HG02610 (cell line): Measurements from ENCODE around the gene FTSJ3.
"Not testable (repeated sequence)": the region's sequence is repeated elsewhere in the genome, so short reads cannot be mapped to it uniquely, and the experiment has no call there.

Experiments
- ATAC-seq: cut with Tn5 transposase; IDR thresholded peaks from one replicate; pipeline ENCODE4 v1.9.1; 2021; ENCODE audit warnings: mild to moderate bottlenecking, moderate library complexity; ENCODE audit not compliant: unreplicated experiment

Gene FTSJ3

DNA sequence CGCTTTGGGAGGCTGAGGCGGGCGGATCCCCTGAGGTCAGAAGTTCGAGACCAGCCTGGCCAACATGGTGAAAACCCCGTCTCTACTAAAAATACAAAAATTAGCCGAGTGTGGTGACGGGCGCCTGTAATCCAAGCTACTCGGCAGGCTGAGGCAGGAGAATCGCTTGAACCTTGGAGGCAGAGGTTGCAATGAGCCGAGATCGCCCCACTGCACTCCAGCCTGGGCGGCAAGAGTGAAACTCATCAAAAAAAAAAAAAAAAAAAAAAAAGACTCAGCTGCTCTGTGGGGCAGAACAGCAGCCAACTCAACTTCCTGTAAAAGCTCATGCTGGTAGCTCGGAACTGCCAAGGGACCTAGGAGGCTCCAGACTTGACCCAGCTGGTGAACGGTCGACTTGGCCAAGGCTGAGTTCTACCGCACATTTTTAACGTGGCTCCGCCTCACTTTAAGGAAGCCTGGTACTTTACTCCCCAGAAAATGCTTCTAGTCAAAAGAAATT lies 16.0 kb upstream of the FTSJ3 start:
- ATAC-seq = not testable (repeated sequence)

GRCh38 chr17:63842540-63843386 lies 15.3 kb upstream of the FTSJ3 start, which contains the start of gene SMARCD2:
TSS of gene SMARCD2 (minus strand) at chr17:63842685. CDS start at chr17:63842674, 11 bp downstream.
- ATAC-seq = peak; percentile 79

DNA sequence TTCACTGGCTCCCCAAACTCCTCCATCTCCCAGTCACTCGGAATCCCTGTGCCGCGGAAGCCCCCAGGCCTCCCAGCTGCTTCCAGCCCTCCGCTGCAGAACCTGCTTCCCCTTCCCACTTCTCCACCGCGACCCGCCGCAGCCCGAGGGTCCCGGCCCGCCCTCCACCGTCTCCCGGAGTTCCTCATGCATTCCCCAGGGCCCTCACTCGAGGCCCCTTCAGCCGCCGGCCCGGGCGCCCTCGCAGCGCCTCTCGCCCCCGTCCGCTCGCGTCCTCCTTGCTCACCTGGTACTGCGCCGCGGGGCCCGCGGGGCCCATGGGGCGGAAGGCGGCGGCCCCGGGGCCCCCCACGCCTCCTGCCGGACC lies 14.7 kb upstream of the FTSJ3 start:
- ATAC-seq = peak; percentile 23

GRCh38 chr17:63841350-63842172 lies 14.1 kb upstream of the FTSJ3 start:
- no peak for ATAC-seq

DNA sequence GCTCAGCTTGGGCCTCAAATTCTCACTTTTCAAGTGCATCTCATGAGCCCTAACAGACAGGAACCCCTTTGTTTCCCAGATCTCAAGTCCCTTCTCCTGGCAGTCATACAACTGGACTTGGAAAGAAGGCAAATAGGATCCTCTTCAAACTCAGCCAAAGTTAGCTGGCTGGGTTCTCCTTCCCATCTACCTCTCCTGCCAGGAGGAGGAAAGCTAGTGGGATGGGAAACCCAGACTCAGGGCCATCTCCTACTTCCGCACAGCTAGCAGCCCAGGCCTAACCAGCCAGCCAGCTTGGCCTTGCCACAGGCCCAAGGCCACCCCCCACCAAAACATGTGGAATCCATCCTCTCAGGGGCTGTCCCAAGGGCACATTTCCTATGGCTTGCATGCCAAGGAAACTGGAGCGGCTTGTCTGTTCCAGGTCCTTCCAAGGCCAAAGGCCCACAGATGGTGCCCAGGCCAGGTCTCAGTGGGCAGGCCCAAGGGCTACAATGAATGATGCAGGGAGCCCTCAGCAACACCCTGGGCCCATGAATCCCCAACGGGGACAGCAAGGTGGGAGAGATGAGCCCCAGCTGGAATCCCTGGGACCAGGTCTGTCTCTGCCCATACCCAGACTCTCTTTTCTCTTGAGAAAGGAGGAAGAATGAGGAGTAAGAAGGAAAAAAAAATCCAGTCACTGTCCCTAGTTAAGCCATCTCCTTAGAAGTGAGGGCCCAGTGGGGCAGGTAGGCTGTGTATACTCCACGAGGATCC lies 13.3 kb upstream of the FTSJ3 start:
- ATAC-seq = no peak

DNA sequence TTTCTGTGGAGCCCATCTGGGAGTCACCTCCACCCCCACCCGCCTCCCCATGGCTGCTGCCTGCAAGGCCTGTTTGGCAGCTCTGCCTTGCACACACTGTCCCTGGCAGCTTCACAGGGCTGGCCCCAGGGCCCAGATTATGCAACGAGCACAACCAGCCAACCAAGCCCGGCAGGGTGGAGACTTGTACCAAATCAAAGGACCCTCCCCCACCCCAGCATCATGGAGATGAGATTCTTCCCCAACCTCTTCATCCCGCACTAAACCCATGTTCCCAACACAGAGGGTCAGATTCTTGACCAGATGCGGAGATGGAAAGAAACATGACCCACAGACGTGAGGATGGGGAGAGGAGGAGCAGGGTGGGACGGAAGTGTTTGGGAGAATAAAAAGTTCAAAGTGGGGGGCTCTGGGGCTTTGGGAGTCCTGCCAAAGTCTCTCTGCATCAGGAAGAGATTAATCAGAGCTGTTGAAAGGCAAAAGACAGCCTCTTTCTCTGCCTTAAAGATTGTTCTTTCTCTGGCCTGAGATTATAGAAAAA lies 11.2 kb upstream of the FTSJ3 start:
- ATAC-seq = no peak

DNA sequence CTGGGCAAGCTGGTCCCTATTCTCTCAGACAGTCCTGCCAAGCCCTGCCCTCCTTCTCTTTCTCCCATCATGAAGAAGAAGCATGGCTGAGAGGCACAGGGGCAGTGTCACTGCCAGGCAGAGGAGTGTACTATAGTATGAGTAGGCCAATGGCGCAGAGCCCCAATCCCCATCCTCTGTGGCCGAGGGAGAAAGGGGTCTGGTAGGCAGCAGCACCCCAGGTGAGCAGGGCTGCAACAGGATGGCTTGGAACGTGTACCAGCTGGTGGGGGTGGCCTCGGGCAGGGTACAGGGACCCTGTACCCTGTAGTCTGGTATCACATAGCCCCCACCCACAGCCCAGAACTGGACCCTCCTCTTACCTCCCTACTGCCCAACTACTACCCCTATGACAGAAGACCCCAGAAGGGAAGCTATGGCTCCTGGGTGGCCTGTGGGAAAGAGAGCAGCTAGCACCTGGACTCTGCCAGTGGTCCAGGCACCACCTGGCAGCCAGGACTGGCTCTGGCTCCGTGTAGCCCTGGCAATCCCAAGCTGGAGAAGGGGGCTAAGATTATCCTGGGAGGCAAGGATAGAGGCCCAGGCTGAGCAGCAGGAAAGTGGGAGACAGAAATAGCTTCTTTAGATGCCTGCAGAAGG lies 10.6 kb upstream of the FTSJ3 start:
- ATAC-seq = no peak

- no peak for ATAC-seq
Measured at GRCh38 chr17:63837480-63837879, 10.0 kb upstream of the FTSJ3 start.

GRCh38 chr17:63836811-63837210 lies 9.3 kb upstream of the FTSJ3 start:
- ATAC-seq = no peak

DNA sequence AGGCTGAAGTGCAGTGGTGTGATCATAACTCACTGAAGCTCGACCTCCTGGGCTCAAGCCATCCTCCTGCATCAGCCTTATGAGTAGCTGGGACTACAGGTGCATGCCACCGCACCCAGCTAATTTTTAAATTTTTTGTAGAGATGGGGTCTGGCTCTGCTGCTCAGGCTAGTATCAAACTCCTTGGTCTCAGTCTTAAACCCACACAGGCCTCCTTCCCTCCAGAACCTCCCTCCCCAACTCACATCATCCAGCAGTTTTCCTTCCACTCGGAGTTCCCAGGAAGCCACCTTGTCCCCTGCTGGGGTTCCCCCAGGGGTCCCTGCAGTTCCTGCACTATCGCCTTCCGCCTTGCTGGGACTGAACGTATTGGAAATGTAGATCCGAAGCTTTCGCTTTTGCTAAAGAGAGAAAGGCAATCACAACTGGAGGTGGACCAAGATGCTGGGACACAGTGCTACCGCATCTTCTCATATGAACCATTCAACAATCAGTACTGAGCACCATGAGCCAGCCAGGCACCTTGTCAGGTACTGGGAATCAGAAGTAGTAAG lies 7.8 kb upstream of the FTSJ3 start:
- no peak for ATAC-seq

- peak; percentile 59 for ATAC-seq
Measured at GRCh38 chr17:63834431-63835166, 7.1 kb upstream of the FTSJ3 start.

GRCh38 chr17:63833741-63834373 lies 6.4 kb upstream of the FTSJ3 start:
- ATAC-seq = no peak

DNA sequence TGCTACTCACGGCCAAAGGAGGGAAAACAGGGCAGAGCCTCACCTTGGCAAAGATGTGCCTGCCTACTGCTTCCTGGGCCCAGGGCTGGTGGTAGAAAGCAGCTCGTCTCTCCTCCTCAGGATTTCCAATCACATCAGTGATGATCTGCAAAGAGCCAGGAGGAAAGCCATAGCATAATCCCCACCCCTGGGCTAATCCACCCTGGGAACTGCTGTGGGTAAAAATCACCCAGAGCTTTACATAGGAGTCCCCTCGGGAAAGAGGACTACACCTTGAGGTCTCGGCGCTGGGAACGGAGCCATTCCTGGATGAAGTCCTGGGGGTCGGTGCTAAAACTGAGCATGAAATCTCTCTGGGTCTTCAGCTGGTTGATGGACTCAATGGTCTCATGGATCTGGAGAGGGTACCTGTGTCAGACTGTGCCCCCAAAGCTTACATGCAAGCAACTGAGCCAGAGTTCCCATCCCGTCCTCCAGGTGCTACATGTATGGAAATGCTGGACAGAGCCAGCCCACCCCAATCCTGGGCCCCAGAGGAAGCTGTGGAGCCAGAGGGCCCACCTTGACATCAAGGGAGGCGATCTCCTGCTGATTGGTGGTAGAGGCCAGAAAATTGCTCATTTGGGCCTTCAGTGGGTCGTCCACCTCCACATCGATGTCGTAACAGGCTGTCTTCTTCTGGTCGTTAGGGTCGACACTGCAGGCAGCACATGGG lies 5.7 kb upstream of the FTSJ3 start:
- ATAC-seq = no peak

DNA sequence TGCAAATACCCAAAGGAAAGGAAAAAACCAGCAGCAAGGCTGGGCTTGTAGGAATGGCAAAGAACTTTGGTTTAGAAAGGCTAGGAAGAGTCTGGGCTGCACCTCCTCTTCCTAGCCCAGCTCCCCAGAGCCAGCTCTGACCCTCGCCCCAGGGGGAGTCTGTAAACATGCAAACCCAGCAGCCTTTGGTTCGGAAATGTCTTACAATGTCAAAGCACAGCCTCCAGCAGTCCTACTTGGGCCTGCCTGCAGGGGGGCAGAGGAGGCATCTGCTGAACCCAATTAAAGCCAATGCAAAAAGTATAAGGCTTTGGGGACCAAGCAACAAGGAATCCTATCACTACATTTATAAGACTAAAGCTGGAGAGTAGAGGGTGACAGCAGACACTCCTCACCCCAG lies 5.0 kb upstream of the FTSJ3 start:
- no peak for ATAC-seq

DNA sequence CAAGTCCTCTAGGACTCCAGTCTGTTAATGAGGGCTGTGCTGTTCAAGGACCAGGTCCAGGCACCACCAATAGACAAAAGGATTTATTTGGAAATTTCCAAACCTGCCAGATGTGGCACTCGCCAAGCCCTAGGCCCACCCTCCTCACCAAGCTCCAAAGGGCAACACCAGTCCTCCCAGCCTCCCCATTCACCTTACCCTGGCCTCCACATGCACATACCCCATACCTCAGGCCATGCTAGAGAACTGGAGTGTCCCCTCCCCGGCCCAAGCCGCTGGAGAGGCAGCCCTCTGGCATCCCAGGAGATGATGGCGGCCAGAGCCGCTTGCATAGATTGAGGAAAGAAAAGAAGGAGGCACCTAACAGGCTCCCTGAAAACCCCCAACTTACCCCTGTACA lies 4.6 kb upstream of the FTSJ3 start:
- ATAC-seq = no peak

- no peak for ATAC-seq
Measured at GRCh38 chr17:63831505-63831904, 4.0 kb upstream of the FTSJ3 start.

- ATAC-seq = no peak
Measured at GRCh38 chr17:63830904-63831491, 3.5 kb upstream of the FTSJ3 start.

DNA sequence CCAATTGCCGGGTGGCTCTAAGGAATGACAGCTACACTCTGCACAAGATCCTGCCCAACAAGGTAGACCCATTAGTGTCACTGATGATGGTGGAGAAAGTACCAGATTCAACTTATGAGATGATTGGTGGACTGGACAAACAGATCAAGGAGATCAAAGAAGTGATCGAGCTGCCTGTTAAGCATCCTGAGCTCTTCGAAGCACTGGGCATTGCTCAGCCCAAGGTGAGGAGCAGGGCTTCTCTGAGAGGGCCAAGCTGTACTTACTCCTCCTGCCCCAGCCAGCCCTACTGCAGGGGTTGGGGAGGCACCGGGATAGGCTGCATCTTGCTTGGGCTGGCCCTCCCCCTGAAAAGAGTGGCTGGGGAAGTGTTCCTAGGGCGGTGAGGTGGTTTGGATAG lies 2.8 kb upstream of the FTSJ3 start:
- ATAC-seq = no peak
